ENCODE results near the gene TMEM185A.
"Not testable (repeated sequence)": the region's sequence is repeated elsewhere in the genome, so short reads cannot be mapped to it uniquely, and the experiment has no call there.

TMEM185A gene

GRCh38 chrX:149549701-149550100 is 81.9 kb downstream of the TMEM185A start, which contains the start of gene HSFX3:
HSFX3 (minus strand) TSS chrX:149549924; CDS start chrX:149549852, 72 bp downstream.
- not testable (repeated sequence) for DNase-seq

- not testable (repeated sequence) for DNase-seq
Observed at GRCh38 chrX:149547782-149548181, 83.8 kb downstream of the TMEM185A start.

DNA sequence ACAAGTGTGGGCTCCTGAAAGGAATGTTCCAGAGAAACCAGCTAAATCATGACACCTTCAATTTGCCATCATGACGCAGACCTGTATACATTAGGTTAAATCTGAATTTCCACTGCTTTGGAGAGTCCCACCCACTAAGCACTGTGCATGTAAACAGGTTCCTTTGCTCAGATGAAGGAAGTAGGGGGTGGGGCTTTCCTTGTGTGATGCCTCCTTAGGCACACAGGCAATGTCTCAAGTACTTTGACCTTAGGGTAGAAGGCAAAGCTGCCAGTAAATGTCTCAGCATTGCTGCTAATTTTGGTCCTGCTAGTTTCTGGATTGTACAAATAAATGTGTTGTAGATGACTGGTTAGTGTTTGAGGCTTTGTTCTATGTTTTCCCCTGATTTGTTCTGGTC is 84.6 kb downstream of the TMEM185A start:
- DNase-seq, result not testable (repeated sequence)
